Osteoblast (primary cell): Measurements from ENCODE around the gene CALHM4. TPM values are rescaled to one million over a fixed set of nuclear protein-coding genes. Genes with fewer than 3 reads are reported as not detected.

ENCODE experiments used
- DNase-seq: peaks from one replicate; pipeline ENCODE4 v3.0.0; 2011; ENCODE audit warnings: low spot score, mixed read lengths; ENCODE audit not compliant: insufficient read length; ENCODE audit errors: missing footprints
- H2AFZ ChIP-seq: 2 replicates; pipeline ENCODE4 v1.6.0; 2011; ENCODE audit warnings: mild to moderate bottlenecking, low read length
- H3K27ac ChIP-seq: 2 replicates; pipeline ENCODE4 v1.5.1; 2011; ENCODE audit warnings: mild to moderate bottlenecking, low read depth, low read length, moderate library complexity
- H3K27me3 ChIP-seq: 2 replicates; pipeline ENCODE4 v1.6.0; 2012; ENCODE audit warnings: mild to moderate bottlenecking, control low read depth, inconsistent platforms, low read length, moderate library complexity; ENCODE audit not compliant: insufficient read depth
- H3K36me3 ChIP-seq: 2 replicates; pipeline ENCODE4 v1.5.1; 2011; ENCODE audit warnings: mild to moderate bottlenecking, low read length, control low read depth, moderate library complexity; ENCODE audit not compliant: insufficient read depth
- H3K4me1 ChIP-seq: 2 replicates; pipeline ENCODE4 v1.5.1; 2011; ENCODE audit warnings: mild to moderate bottlenecking, low read length, control low read depth, moderate library complexity; ENCODE audit not compliant: insufficient read depth
- H3K4me2 ChIP-seq: 2 replicates; pipeline ENCODE4 v1.6.0; 2011; ENCODE audit warnings: mild to moderate bottlenecking, low read length; ENCODE audit not compliant: insufficient read depth
- H3K4me3 ChIP-seq: fragments of 200-600 bp; sonication (generic); 3 replicates; pipeline ENCODE4 v1.5.1; 2012; ENCODE audit warnings: mild to moderate bottlenecking, low read length, inconsistent platforms; ENCODE audit not compliant: insufficient read depth
- H3K79me2 ChIP-seq: 2 replicates; pipeline ENCODE4 v1.6.0; 2012; ENCODE audit warnings: mild to moderate bottlenecking, low read length, control low read depth, inconsistent platforms; ENCODE audit not compliant: insufficient read depth
- H3K9me3 ChIP-seq: 2 replicates; pipeline ENCODE4 v1.5.1; 2011; ENCODE audit warnings: low read depth, low read length, control low read depth
- H4K20me1 ChIP-seq: 2 replicates; pipeline ENCODE4 v1.6.0; 2012; ENCODE audit warnings: mild to moderate bottlenecking, low read length, control low read depth; ENCODE audit not compliant: insufficient read depth
- CTCF ChIP-seq: IDR thresholded peaks from 2 replicates; pipeline ENCODE4 v1.5.1; 2011; ENCODE audit warnings: mild to moderate bottlenecking, low read depth, low read length, moderate library complexity; ENCODE audit errors: extremely low read depth
- total RNA-seq: library from RNA; depleted of rRNA; stranded (reverse); fragments of >200 nt; gene quantifications from 2 replicates; pipeline ENCODE4 v1.2.3, GENCODE V29; 2012

Gene CALHM4
- total RNA-seq, 1 donor = not detected

DNA sequence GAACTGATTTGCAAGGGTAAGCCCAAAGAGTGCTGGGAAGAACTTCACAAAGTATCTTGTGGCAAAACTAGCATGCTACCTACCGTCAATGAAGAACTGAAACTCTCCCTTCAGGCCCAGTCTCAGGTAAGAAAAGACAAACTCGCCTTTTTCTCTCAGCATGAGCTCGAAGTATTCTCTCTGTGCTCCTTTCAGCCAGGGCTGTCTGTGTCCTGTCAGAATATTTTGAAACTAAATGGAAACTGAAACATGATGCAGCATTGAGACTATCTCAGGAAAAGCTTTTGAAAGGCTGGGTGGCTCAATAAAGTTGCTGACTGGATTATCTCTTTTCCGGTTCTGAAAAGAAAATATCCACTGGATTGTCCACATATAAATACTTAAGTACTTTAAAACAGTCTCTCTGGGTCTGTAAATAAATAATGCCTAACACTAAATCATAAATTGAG, 41.4 kb upstream of the CALHM4 start:
- H2AFZ ChIP-seq = peak overlapping the region; percentile 91
- no peaks in the 10 kb centered on the region for H3K9me3 ChIP-seq
- peak overlapping the region; percentile 94 for H3K4me2 ChIP-seq
- H3K4me1 ChIP-seq = peaks cover 16% of the 10 kb centered on the region
- DNase-seq = peak; percentile 53
- no peak for TF ChIP-seq CTCF
- H3K36me3 ChIP-seq = peaks cover 11% of the 10 kb centered on the region
- peak overlapping the region; percentile 79 for H3K4me3 ChIP-seq
- H3K27ac ChIP-seq = peak overlapping the region; percentile 96
- H3K27me3 ChIP-seq = no peaks in the 10 kb centered on the region
- H3K79me2 ChIP-seq = peaks cover 35% of the 10 kb centered on the region
- no peaks in the 10 kb centered on the region for H4K20me1 ChIP-seq

- H3K27ac ChIP-seq = peak overlapping the region; percentile 96
- TF ChIP-seq CTCF = no peak
Observed at GRCh38 chr6:116512734-116513133, 40.8 kb upstream of the CALHM4 start.

GRCh38 chr6:116513224-116513875, 40.2 kb upstream of the CALHM4 start:
- no peak for DNase-seq
- peak overlapping the region; percentile 94 for H3K4me2 ChIP-seq
- H2AFZ ChIP-seq = no peak overlapping the region
- H3K4me1 ChIP-seq = peaks cover 10% of the 10 kb centered on the region
- H3K9me3 ChIP-seq = no peaks in the 10 kb centered on the region
- peaks cover 12% of the 10 kb centered on the region for H3K36me3 ChIP-seq
- TF ChIP-seq CTCF = no peak
- H3K27me3 ChIP-seq = no peaks in the 10 kb centered on the region
- peaks cover 35% of the 10 kb centered on the region for H3K79me2 ChIP-seq
- H4K20me1 ChIP-seq = no peaks in the 10 kb centered on the region
- peak overlapping the region; percentile 79 for H3K4me3 ChIP-seq
- H3K27ac ChIP-seq = peak overlapping the region; percentile 96

More at GRCh38 chr6:116512734-116513133, 40.8 kb upstream of the CALHM4 start:
- peaks cover 35% of the 10 kb centered on the region for H3K79me2 ChIP-seq
- H3K4me2 ChIP-seq = peak overlapping the region; percentile 94
- no peaks in the 10 kb centered on the region for H3K27me3 ChIP-seq
- H3K4me1 ChIP-seq = peaks cover 10% of the 10 kb centered on the region
- H3K9me3 ChIP-seq = no peaks in the 10 kb centered on the region
- H3K4me3 ChIP-seq = peak overlapping the region; percentile 79
- no peak overlapping the region for H2AFZ ChIP-seq
- no peaks in the 10 kb centered on the region for H4K20me1 ChIP-seq
- peaks cover 12% of the 10 kb centered on the region for H3K36me3 ChIP-seq
- no peak for DNase-seq

DNA sequence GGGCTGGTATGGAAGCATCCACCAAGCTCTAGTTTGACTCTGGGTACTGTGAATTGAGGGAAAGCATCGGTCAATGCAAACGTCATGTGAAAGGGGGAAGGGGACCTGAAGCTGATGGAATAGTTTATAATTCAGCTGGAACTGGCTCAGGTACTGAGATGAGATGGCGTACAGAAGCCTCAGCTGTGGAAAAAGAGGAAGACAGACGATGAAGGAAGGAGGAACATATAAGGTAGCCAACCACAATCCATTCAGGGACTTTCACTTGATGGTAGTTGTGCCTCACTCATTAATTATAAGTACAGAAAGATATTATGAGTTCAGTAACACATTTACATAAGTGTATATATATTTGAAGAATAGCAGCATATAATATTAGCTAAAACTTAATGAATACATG, 39.4 kb upstream of the CALHM4 start:
- TF ChIP-seq CTCF = no peak

More for the DNA sequence above, 39.4 kb upstream of the CALHM4 start:
- no peak for DNase-seq
- Histone ChIP-seq H3K4me1 (peaks cover 10% of the 10 kb centered on the region), H3K9me3 (no peaks in the 10 kb centered on the region), H3K4me2 (peak overlapping the region; percentile 94), H3K79me2 (peaks cover 35% of the 10 kb centered on the region), H4K20me1 (no peaks in the 10 kb centered on the region), H3K27me3 (no peaks in the 10 kb centered on the region), H3K27ac (no peak overlapping the region), H2AFZ (no peak overlapping the region), H3K4me3 (peak overlapping the region; percentile 79), H3K36me3 (peaks cover 12% of the 10 kb centered on the region)
